Peyer's patch (tissue), 4 donors: ENCODE measurements around the gene STYX.
"Not testable (repeated sequence)": the region's sequence is repeated elsewhere in the genome, so short reads cannot be mapped to it uniquely, and the experiment has no call there.

Experiments used
- CTCF ChIP-seq, 6 experiments: fragments of 450-650 bp in 4 of 6; fragments of 200-600 bp in 2 of 6; sonication (generic) in 1 of 6; IDR thresholded peaks; one replicate each; pipeline ENCODE4 v1.5.1; 2017 to 2019; ENCODE audit warnings: antibody characterized with exemption in 6 of 6, mild to moderate bottlenecking in 3 of 6, moderate library complexity in 1 of 6
- POLR2A ChIP-seq, 2 donors: fragments of 450-650 bp; IDR thresholded peaks; one replicate each; pipeline ENCODE4 v1.5.1; 2017; ENCODE audit warnings: antibody characterized with exemption in 2 of 2, mild to moderate bottlenecking in 2 of 2, moderate library complexity in 2 of 2

GRCh38 chr14:52729035-52729434 lies 931 bp upstream of the STYX start:
- not testable (repeated sequence) for TF ChIP-seq POLR2A, CTCF (IDR thresholded peaks at IDR 0.05)
